Neural cell (in vitro differentiated cells): Measurements from ENCODE around the gene UBA1.

Experiments
- CTCF ChIP-seq: fragments of 450-650 bp; IDR thresholded peaks from 2 replicates; pipeline ENCODE4 v1.5.1; 2014; ENCODE audit warnings: antibody characterized with exemption, mild to moderate bottlenecking, moderate library complexity; ENCODE audit not compliant: poor library complexity, severe bottlenecking
- EZH2 ChIP-seq: fragments of 200-600, 300-800 bp; shearing (Covaris generic), sonication (generic); IDR thresholded peaks from 2 replicates; pipeline ENCODE4 v1.6.1; 2014; ENCODE audit warnings: antibody characterized with exemption, low read length, borderline replicate concordance, mild to moderate bottlenecking; ENCODE audit not compliant: insufficient read depth, poor library complexity, severe bottlenecking
- TAF1 ChIP-seq: IDR thresholded peaks from 2 replicates; pipeline ENCODE4 v1.6.1; 2012; ENCODE audit warnings: low read depth

GRCh38 chrX:47172971-47173792 lies 20.4 kb upstream of the UBA1 start:
- no peak for TF ChIP-seq TAF1
- TF ChIP-seq EZH2, result no peak
- TF ChIP-seq CTCF, result no peak
